SK-N-MC (cell line): Measurements from ENCODE around the gene PSMA4.

Source experiments
- EZH2 ChIP-seq: fragments of 200-600 bp; sonication (generic); IDR thresholded peaks from one replicate; pipeline ENCODE4 v1.6.1; 2017; ENCODE audit warnings: antibody characterized with exemption
- FOXP2 ChIP-seq: optimal IDR thresholded peaks from 2 replicates; pipeline ENCODE3; 2011; ENCODE audit warnings: mild to moderate bottlenecking, moderate library complexity; ENCODE audit not compliant: insufficient read depth; ENCODE audit errors: extremely low read length, control extremely low read depth
- POLR2AphosphoS5 ChIP-seq: IDR thresholded peaks from 2 replicates; pipeline ENCODE4 v1.6.1; 2012; ENCODE audit warnings: mild to moderate bottlenecking, low read depth, low read length, borderline replicate concordance

DNA sequence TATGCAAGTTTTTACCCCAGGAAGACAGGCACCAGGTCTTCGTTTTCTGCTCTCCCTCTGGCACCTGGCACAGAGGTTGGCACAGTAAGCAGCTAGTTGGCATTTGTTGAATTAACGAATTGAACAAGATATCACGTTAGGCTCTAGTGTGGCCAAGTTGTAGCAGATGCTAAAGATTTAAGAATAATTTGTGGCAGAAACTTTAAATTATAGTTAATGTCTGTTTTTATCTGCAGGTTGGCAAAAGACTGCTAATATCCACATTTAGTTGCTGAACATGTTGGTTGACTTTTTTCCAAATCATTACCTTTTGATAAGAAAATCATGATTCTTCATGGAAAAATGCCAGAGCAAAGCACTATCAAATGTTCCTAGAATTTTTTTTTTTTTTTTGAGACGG is 33.2 kb downstream of the PSMA4 start:
- no peak for TF ChIP-seq POLR2AphosphoS5
- TF ChIP-seq EZH2 = no peak
- TF ChIP-seq FOXP2 = no peak
